CD4-positive, alpha-beta memory T cell (primary cell): Measurements from ENCODE around the gene LGI1. TPM values are rescaled to one million over a fixed set of nuclear protein-coding genes. Genes with fewer than 3 reads are reported as not detected.

Experiments
- CTCF ChIA-PET: fragments of 350-600 bp; sonication (Branson Sonifier 250); formaldehyde crosslinking; loops from one replicate; lab custom pipeline; 2021; ENCODE audit warnings: inconsistent platforms; ENCODE audit not compliant: partially characterized antibody; lab: Charles Lee
- POLR2A ChIA-PET: fragments of 350-600 bp; sonication (Branson Sonifier 250); formaldehyde crosslinking; loops from one replicate; lab custom pipeline; 2021; ENCODE audit not compliant: partially characterized antibody; lab: Charles Lee
- DNase-seq, 5 donors: peaks; one replicate each; pipeline versions ENCODE4 v3.0.0 to v3.0.0-alpha.2; 2020 to 2022; ENCODE audit warnings: mixed read lengths in 1 of 5
- H3K27ac ChIP-seq: one replicate; pipeline ENCODE4 v1.7.0; 2013; ENCODE audit warnings: low read depth, low read length
- H3K27me3 ChIP-seq: 2 replicates; pipeline ENCODE4 v1.7.0; 2013; ENCODE audit warnings: mild to moderate bottlenecking, low read length, moderate library complexity; ENCODE audit not compliant: insufficient read depth
- H3K36me3 ChIP-seq: 2 replicates; pipeline ENCODE4 v1.7.0; 2013; ENCODE audit warnings: mild to moderate bottlenecking, low read length, moderate library complexity; ENCODE audit not compliant: insufficient read depth
- H3K4me1 ChIP-seq: 2 replicates; pipeline ENCODE4 v1.7.0; 2013; ENCODE audit warnings: mild to moderate bottlenecking, low read length, moderate library complexity; ENCODE audit not compliant: insufficient read depth
- H3K4me3 ChIP-seq, 2 donors: one replicate each; pipeline ENCODE4 v1.7.0; 2013; ENCODE audit warnings: low read length in 2 of 2, mild to moderate bottlenecking in 1 of 2
- H3K9me3 ChIP-seq, 2 donors: one replicate each; pipeline ENCODE4 v1.7.0; 2013; ENCODE audit warnings: low read length in 2 of 2, control low read depth in 1 of 2; ENCODE audit not compliant: control insufficient read depth in 1 of 2
- H3K27ac Mint-ChIP-seq, 7 donors: one replicate each; pipeline ENCODE4 v1.8.0; 2020 to 2021; ENCODE audit warnings: mixed read lengths in 7 of 7, mild to moderate bottlenecking in 6 of 7, inconsistent platforms in 3 of 7, moderate library complexity in 3 of 7
- H3K27me3 Mint-ChIP-seq, 2 donors: one replicate each; pipeline ENCODE4 v1.8.0; 2020 to 2021; ENCODE audit warnings: mixed read lengths in 2 of 2
- H3K36me3 Mint-ChIP-seq, 2 donors: one replicate each; pipeline ENCODE4 v1.8.0; 2020 to 2021; ENCODE audit warnings: mixed read lengths in 2 of 2, inconsistent platforms in 1 of 2, mild to moderate bottlenecking in 1 of 2
- H3K4me1 Mint-ChIP-seq, 4 donors: one replicate each; pipeline ENCODE4 v1.8.0; 2020 to 2021; ENCODE audit warnings: mixed read lengths in 4 of 4, mild to moderate bottlenecking in 1 of 4
- H3K4me3 Mint-ChIP-seq, 8 donors: one replicate each; pipeline ENCODE4 v1.8.0; 2020 to 2021; ENCODE audit warnings: mixed read lengths in 8 of 8, mild to moderate bottlenecking in 7 of 8, moderate library complexity in 6 of 8, inconsistent platforms in 3 of 8
- H3K9me3 Mint-ChIP-seq, 8 donors: one replicate each; pipeline ENCODE4 v1.8.0; 2020 to 2021; ENCODE audit warnings: mixed read lengths in 8 of 8, mild to moderate bottlenecking in 5 of 8, inconsistent platforms in 3 of 8, moderate library complexity in 1 of 8
- intact Hi-C: fragments of 100-400 bp; cut with micrococcal nuclease; formaldehyde crosslinking; loops from one replicate; pipeline ENCODE4 v1.15.1; 2023
- polyA plus RNA-seq, 2 donors: library from polyadenylated mRNA; unstranded; fragments of 300-500 nt; fragmentation: Illumina TruSeq; gene quantifications; one replicate each; pipeline ENCODE4 v1.2.3, GENCODE V29; 2021
- total RNA-seq, 2 experiments: library from RNA; stranded (reverse); gene quantifications; one replicate each; pipeline ENCODE4 v1.2.3, GENCODE V29; 2021

The LGI1 gene
- total and polyA plus RNA-seq, 4 experiments from 2014 or later = not detected

- Histone ChIP-seq H3K36me3 (no peaks in the 10 kb centered on the region), H3K4me1 (peaks cover 3% of the 10 kb centered on the region), H3K9me3 (no peaks in the 10 kb centered on the region), H3K27me3 (no peaks in the 10 kb centered on the region), H3K27ac (no peak overlapping the region), H3K4me3 (no peak overlapping the region)
- intact Hi-C loops = no loop called here
- no peaks in the 10 kb centered on the region for H3K36me3 Mint-ChIP-seq
- ChIA-PET POLR2A (no interaction called here), CTCF (no interaction called here)
- H3K9me3 Mint-ChIP-seq = no peaks in the 10 kb centered on the region
- peaks cover 10 to 13% of the 10 kb centered on the region in 2 donors for H3K27me3 Mint-ChIP-seq
- peaks cover 3 to 6% (median 4%) of the 10 kb centered on the region in 4 donors for H3K4me1 Mint-ChIP-seq
- DNase-seq = no peak
- no peak overlapping the region for H3K4me3 Mint-ChIP-seq
- no peak overlapping the region for H3K27ac Mint-ChIP-seq
Measured at GRCh38 chr10:93746844-93747284, 10.9 kb upstream of the LGI1 start.

- CTCF ChIA-PET = no interaction called here
- no peak overlapping the region for H3K27ac Mint-ChIP-seq
- intact Hi-C loops = no loop called here
Measured at GRCh38 chr10:93749218-93749799, 8.4 kb upstream of the LGI1 start.

GRCh38 chr10:93751124-93751523, 6.6 kb upstream of the LGI1 start:
- no peak overlapping the region for H3K4me3 Mint-ChIP-seq
- H3K4me1 Mint-ChIP-seq = peaks cover 5 to 11% (median 8%) of the 10 kb centered on the region in 4 donors
- no peak overlapping the region for H3K27ac Mint-ChIP-seq
- Histone ChIP-seq H3K27me3 (no peaks in the 10 kb centered on the region), H3K9me3 (no peaks in the 10 kb centered on the region), H3K36me3 (no peaks in the 10 kb centered on the region), H3K4me3 (no peak overlapping the region), H3K27ac (no peak overlapping the region), H3K4me1 (peaks cover 7% of the 10 kb centered on the region)
- DNase-seq = no peak
- H3K36me3 Mint-ChIP-seq = no peaks in the 10 kb centered on the region
- H3K27me3 Mint-ChIP-seq = peaks cover 8 to 12% of the 10 kb centered on the region in 2 donors
- H3K9me3 Mint-ChIP-seq = no peaks in the 10 kb centered on the region
- CTCF ChIA-PET = no interaction called here
- intact Hi-C loops = no loop called here
- POLR2A ChIA-PET = no interaction called here

More at GRCh38 chr10:93749218-93749799, 8.4 kb upstream of the LGI1 start:
- H3K4me3 ChIP-seq = no peak overlapping the region
- no peaks in the 10 kb centered on the region for H3K9me3 ChIP-seq
- Mint-ChIP-seq H3K4me3 (no peak overlapping the region), H3K4me1 (peaks cover 5 to 11% (median 8%) of the 10 kb centered on the region in 4 donors), H3K27me3 (peaks cover 11 to 12% of the 10 kb centered on the region in 2 donors), H3K36me3 (no peaks in the 10 kb centered on the region), H3K9me3 (no peaks in the 10 kb centered on the region)
- no peak overlapping the region for H3K27ac ChIP-seq
- H3K36me3 ChIP-seq = no peaks in the 10 kb centered on the region
- peaks cover 7% of the 10 kb centered on the region for H3K4me1 ChIP-seq
- no peaks in the 10 kb centered on the region for H3K27me3 ChIP-seq
- POLR2A ChIA-PET = no interaction called here
- no peak for DNase-seq

- no peak overlapping the region for H3K4me3 ChIP-seq
Measured at GRCh38 chr10:93751832-93752231, 5.9 kb upstream of the LGI1 start.

GRCh38 chr10:93752761-93753160, 5.0 kb upstream of the LGI1 start:
- DNase-seq = no peak
- H3K4me3 Mint-ChIP-seq = no peak overlapping the region
- H3K4me1 ChIP-seq = peaks cover 7% of the 10 kb centered on the region
- no peak overlapping the region for H3K4me3 ChIP-seq
- no peaks in the 10 kb centered on the region for H3K36me3 ChIP-seq
- H3K9me3 ChIP-seq = no peaks in the 10 kb centered on the region
- intact Hi-C loops = no loop called here
- no peaks in the 10 kb centered on the region for H3K36me3 Mint-ChIP-seq
- no peak overlapping the region for H3K27ac Mint-ChIP-seq
- no peaks in the 10 kb centered on the region for H3K27me3 ChIP-seq
- no peaks in the 10 kb centered on the region for H3K9me3 Mint-ChIP-seq
- no peak overlapping the region for H3K27ac ChIP-seq
- H3K27me3 Mint-ChIP-seq = peaks cover 9 to 16% of the 10 kb centered on the region in 2 donors
- ChIA-PET POLR2A (no interaction called here), CTCF (no interaction called here)
- H3K4me1 Mint-ChIP-seq = peaks cover 7 to 13% (median 9%) of the 10 kb centered on the region in 4 donors

More at GRCh38 chr10:93751832-93752231, 5.9 kb upstream of the LGI1 start:
- no peaks in the 10 kb centered on the region for H3K36me3 ChIP-seq
- no peaks in the 10 kb centered on the region for H3K9me3 ChIP-seq
- DNase-seq = peak in 3 of 5 donors; percentile 9 to 13 (median 9)
- peaks cover 7% of the 10 kb centered on the region for H3K4me1 ChIP-seq
- Mint-ChIP-seq H3K4me3 (peak overlapping the region in 7 of 8 donors; percentile 10 to 77 (median 56)), H3K4me1 (peaks cover 5 to 11% (median 8%) of the 10 kb centered on the region in 4 donors), H3K27me3 (peaks cover 8 to 15% of the 10 kb centered on the region in 2 donors), H3K9me3 (no peaks in the 10 kb centered on the region), H3K36me3 (no peaks in the 10 kb centered on the region), H3K27ac (no peak overlapping the region)
- ChIA-PET CTCF (no interaction called here), POLR2A (no interaction called here)
- no peak overlapping the region for H3K27ac ChIP-seq
- intact Hi-C loops = no loop called here
- H3K27me3 ChIP-seq = no peaks in the 10 kb centered on the region

GRCh38 chr10:93753621-93754250, 4.0 kb upstream of the LGI1 start:
- no peak overlapping the region for H3K27ac ChIP-seq
- Mint-ChIP-seq H3K27me3 (peaks cover 18 to 23% of the 10 kb centered on the region in 2 donors), H3K9me3 (no peaks in the 10 kb centered on the region), H3K4me3 (no peak overlapping the region), H3K36me3 (no peaks in the 10 kb centered on the region), H3K27ac (no peak overlapping the region), H3K4me1 (peaks cover 11 to 17% (median 14%) of the 10 kb centered on the region in 4 donors)
- POLR2A ChIA-PET = no interaction called here
- CTCF ChIA-PET = no interaction called here
- H3K4me3 ChIP-seq = no peak overlapping the region
- no peaks in the 10 kb centered on the region for H3K36me3 ChIP-seq
- no peaks in the 10 kb centered on the region for H3K27me3 ChIP-seq
- no peak for DNase-seq
- H3K9me3 ChIP-seq = no peaks in the 10 kb centered on the region
- intact Hi-C loops = no loop called here
- H3K4me1 ChIP-seq = peaks cover 7% of the 10 kb centered on the region

- no peaks in the 10 kb centered on the region for H3K36me3 ChIP-seq
- POLR2A ChIA-PET = no interaction called here
- DNase-seq = no peak
- no peak overlapping the region for H3K27ac Mint-ChIP-seq
- CTCF ChIA-PET = no interaction called here
- H3K9me3 ChIP-seq = no peaks in the 10 kb centered on the region
- peaks cover 11 to 17% (median 14%) of the 10 kb centered on the region in 4 donors for H3K4me1 Mint-ChIP-seq
- peaks cover 7% of the 10 kb centered on the region for H3K4me1 ChIP-seq
- peaks cover 21 to 25% of the 10 kb centered on the region in 2 donors for H3K27me3 Mint-ChIP-seq
- no peak overlapping the region for H3K4me3 Mint-ChIP-seq
- no peaks in the 10 kb centered on the region for H3K9me3 Mint-ChIP-seq
- no peak overlapping the region for H3K27ac ChIP-seq
- no peaks in the 10 kb centered on the region for H3K27me3 ChIP-seq
- intact Hi-C loops = no loop called here
- no peak overlapping the region for H3K4me3 ChIP-seq
- no peaks in the 10 kb centered on the region for H3K36me3 Mint-ChIP-seq
Measured at GRCh38 chr10:93754761-93755160, 3.0 kb upstream of the LGI1 start.
